HG02943 (cell line): ENCODE results near the gene B4GALT5.

ENCODE experiments used
- ATAC-seq: cut with Tn5 transposase; IDR thresholded peaks from one replicate; pipeline ENCODE4 v1.9.1; 2021; ENCODE audit warnings: mild to moderate bottlenecking, low read depth, moderate library complexity; ENCODE audit not compliant: unreplicated experiment

Gene B4GALT5

DNA sequence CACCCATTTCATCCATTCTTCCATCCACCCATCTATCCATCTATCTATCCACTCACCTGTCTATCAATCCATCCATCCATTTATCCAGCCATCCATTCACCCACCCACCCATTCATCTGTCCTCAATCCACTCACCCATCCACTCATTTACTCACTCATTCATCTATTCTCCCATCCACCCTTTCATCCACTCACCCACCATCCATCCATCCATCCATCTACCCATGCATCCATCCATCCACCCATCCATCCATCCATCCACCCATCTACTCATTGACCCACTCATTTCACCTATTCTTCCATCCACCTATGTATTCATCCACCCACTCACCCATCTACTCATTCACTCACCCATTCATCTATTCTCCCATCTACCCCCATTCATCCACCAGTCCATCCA lies 121.6 kb downstream of the B4GALT5 start:
- no peak for ATAC-seq

DNA sequence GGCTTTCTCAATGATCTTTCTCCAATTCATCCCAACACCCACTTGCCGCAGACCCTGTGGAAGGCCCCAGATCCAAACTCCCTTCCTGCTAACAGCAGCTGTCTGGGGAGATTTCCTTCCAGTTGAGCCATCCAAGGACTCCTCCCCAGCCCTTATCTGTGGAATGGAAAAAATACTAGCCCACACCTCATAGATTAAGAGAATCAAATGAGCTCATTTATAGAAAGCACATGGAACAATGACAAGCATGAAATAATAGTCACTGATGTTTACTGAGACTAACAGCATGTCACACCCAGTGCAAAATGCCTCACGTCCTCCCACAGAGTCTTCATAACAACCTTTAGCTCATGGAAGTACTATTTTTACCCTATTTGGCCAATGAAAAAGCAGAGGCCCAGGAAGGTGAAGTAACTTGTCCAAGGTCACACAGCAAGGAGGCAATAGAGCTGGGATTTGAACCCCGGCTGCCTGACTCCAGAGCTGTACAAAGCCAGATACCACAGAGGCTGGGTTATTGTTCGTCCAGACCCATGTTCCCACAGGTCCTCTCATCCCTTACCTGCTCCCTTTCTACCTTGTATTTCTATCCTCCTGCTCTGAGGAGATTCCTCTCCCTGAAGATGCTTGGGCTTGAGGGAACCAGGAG lies 122.3 kb downstream of the B4GALT5 start:
- no peak for ATAC-seq

DNA sequence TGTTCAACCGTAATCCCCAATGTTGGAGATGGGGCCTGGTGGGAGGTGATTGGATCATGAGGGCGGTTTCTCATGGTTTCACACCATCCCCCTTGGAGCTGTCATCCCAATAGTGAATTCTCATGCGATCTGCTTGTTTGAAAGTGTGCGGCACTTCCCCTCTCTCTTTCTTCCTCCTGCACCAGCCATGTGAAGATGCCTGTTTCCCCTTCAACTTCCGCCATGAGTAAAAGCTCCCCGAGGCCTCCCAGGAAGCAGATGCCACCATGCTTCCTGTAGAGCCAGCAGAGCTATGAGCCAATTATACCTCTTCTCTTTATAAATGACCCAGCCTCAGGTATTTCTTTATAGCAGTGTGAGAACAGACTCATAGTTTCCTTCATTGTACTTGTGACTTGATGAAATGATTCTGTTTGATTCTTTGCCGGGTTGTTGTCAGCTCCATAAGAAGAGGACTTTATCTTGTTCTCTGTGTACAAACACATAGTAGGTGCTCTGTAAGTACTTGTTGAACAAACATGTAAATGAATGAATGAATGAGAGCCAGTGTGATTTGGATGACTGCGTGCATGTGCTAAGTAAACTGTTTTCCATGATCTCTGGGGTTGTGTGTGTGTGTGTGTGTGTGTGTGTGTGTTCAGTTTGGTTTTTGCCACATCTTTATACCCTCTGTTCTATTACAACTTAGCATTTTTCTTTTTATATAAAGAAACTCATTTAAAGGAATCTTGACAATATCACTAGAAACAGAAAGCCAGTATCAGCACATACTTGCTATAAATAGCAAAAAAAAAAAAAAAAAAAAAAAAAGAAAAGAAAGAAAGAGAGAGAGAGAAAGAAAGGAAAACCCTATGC lies 123.3 kb downstream of the B4GALT5 start:
- ATAC-seq, result no peak

DNA sequence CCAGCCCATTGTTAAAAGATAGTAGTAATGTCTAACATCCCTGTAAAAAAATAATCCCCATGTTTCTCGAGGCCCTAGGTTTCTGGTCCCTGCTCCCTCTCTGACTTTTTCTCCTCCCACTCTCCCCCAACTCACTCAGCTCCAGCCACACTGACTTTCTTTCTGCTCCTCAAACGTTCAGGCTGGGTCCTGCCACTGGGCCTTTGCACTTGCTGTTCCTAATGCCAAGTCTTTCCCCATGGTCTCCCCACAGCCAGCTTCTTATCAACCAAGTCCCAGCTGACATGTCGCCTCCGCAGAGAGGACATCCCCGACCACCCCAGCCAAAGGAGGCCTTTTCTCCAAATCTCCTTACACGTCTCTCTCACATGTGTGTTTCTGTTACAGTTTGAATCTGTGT lies 123.9 kb downstream of the B4GALT5 start:
- no peak for ATAC-seq

DNA sequence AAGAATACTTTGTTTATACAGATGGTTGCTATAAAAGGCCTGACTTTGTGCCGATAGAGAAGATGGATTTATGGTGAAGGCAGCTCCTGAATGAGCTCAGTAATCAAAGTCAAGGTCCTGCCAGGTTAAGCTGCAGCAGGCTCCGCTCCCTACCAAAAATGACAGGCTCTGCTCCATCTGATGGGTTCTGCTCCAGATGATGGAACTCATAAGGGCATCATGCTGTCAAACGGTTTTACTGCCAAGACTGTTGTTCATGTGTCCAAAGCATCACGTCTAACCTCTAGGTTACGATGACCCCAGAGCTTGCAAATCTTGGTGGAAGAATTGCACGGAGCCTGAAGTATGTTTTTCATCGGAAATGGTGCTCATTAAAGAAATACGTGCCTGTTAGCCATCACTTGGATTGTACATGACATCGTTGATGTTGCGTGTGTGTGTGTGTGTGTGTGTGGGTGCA lies 126.5 kb downstream of the B4GALT5 start:
- ATAC-seq, result no peak

DNA sequence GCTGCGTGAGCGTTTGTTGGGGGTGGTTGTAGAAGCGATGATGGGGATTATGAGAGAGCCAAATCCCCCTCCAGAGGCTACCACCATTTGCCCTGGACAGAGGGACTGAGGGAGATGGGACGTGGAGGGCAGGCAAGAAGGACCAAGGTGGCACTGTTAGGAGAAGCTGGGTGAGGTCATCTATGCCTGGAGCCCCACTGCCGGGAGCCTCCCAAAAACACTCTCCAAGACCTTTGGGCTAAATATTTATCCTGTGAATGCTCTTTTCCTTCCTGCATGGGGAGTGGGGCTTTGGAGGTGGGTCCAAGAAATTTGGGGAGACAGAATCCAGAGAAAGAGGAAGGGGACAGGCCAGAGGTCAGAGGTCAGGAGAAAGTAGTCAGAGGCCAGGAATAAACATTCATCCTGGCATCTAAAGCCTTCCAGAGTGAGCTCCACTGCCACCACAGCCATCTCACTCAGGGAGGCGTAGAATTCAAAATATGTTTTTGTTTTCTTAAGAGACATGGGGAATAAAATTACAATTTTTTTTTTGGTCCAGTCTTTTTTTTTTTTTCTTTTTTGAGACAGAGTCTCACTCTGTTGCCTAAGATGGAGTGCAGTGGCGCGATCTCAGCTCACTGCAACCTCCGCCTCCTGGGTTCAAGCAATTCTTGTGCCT lies 128.0 kb downstream of the B4GALT5 start:
- no peak for ATAC-seq

DNA sequence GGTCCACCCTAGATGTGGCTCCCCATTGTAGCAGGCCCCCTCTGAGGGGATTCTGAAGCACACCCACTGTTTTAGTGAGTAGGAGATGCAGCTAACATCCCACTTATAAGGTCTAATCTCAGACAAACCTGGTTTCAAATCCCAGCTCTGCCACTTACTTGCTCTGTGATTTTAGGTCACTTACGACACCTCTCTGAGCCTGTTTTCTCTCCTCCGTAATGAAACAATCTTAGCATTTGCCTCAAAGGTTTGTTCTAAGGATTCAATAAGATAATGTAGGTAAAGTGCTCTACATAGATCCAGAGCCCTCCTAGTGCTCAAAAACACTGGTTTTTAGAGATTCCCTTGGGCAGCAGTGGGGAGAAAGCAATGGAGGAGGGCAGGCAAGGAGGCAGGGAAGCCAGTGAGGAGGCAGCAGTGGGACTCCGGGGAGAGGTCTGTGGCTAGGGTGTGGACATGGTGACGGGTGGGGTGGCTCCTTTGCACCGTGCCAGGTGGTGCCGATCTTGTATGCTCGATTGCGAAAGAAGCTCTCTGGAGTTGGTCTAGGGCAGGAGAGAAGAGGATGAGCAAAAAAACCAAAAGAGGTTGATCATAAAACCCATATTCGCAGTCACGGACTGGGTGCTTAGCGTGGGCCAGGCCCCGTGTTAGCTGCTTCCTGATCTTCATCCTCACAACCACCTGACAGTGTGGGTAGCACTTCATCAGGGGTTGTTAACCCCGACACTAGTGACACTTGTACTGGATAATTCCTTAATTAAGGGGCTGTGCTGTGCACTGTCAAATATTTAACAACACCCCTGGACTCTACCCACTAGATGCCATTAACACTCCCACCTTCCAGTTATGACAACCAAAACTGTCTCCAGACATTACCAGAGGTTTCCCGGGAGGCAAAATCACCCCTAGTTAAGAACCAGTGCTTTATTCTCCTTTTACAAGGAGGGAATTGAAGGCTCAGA lies 129.0 kb downstream of the B4GALT5 start:
- ATAC-seq, result no peak

DNA sequence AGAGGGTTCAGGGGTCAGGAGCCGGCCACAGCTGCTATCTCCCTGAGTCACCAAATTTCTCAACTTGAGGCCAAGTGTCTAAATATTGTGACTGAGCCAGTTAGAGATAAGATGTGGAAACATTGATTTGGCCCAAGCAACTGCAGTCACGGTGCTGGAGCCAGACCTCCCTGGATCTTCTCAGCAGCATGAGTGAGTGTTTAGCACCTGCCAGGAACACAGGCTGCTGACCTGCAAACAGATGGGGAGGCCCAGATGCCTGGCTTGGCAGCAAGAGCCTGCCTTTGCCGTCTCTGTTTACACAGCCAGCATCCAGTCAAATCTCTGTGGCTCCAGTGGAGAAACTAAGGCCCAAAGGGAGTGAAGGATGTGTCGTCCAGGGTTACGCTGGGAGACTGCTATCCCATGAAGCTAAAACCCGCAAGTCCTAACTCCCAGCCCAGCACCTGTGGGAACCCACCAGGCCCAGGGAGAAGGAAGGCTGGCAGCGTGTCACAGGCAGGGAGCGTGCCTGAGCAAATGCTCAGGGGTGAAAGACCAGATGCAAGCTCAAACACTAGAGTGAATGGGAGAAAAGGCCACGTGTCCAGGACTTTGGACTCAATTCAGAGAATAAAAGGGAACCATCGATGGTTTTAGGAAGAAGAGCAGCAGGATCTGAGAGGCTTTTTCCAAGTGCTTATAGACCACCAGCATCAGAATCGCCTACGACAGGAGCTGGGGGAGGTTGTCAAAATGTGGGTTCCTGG lies 129.8 kb downstream of the B4GALT5 start:
- no peak for ATAC-seq

DNA sequence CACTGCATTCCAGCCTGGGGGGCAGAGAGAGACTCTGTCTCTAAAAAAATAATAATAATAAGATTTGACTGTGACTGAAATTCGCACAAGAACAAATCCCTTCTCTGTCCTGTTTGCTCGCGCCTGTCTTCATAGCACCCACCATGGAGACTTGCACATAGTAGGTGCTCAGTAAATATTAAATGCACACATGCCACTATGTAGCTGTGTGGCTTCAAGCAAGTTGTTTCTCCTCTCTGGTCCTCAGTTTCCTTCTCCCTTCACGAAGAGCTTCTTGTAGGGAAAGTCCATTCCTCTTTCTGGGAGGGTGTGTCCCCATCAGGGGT lies 130.4 kb downstream of the B4GALT5 start:
- ATAC-seq, result no peak
